ENCODE measurements around the gene SYNCRIP.

DNA sequence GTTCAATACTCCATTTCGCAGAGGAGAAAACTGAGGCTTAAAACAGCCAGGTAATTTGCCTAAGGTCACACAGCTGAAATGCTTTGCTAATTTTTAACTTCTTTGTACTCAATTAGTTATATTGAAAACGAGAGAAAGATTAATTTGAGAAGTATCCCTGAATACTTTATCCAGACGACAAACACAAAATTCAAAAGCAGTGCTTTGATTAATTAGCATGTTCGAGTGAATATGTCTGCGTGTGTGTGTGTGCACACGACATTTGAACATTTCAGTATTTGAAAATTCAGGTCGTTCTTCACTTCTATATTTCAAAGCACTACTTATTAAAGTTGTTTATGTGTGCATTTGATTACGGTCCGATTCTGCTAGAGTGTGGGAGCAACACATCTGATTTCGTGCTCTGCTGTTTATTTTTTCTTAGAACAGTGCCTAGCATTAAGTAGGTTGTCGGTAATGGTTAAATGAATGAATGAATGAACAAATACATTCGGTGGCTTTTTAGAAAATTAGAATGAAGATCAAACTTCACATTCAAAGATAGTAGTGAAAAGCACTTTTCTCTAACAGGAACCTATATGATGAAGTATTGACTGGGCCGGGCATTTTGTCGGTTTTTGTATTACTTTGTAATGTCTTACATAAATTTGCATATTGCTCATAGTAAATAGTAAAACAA is 36.9 kb upstream of the SYNCRIP start:
- TF ChIP-seq, protein P1, sequence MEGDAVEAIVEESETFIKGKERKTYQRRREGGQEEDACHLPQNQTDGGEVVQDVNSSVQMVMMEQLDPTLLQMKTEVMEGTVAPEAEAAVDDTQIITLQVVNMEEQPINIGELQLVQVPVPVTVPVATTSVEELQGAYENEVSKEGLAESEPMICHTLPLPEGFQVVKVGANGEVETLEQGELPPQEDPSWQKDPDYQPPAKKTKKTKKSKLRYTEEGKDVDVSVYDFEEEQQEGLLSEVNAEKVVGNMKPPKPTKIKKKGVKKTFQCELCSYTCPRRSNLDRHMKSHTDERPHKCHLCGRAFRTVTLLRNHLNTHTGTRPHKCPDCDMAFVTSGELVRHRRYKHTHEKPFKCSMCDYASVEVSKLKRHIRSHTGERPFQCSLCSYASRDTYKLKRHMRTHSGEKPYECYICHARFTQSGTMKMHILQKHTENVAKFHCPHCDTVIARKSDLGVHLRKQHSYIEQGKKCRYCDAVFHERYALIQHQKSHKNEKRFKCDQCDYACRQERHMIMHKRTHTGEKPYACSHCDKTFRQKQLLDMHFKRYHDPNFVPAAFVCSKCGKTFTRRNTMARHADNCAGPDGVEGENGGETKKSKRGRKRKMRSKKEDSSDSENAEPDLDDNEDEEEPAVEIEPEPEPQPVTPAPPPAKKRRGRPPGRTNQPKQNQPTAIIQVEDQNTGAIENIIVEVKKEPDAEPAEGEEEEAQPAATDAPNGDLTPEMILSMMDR (IDR thresholded peaks at IDR 0.05; ENCODE audit: insufficient read depth, low read depth, low read length), result no peak
- no peak for TF ChIP-seq EZH2 (IDR thresholded peaks at IDR 0.05; ENCODE audit: insufficient read depth, low read length)
